WTC11 (cell line): Measurements from ENCODE around the gene TNIK. TPM values are rescaled to one million over a fixed set of nuclear protein-coding genes. Genes with fewer than 3 reads are reported as not detected.
A peak's percentile ranks its signal among the peaks of the same experiment; 100 is the strongest.

Source experiments
- ATAC-seq: fragments of 200-7000 bp; cut with Tn5 transposase; 2 replicates; pipeline ENCODE4 v1.10.0; 2021; ENCODE audit warnings: mild to moderate bottlenecking, moderate library complexity
- CTCF ChIA-PET: fragments of 300-600 bp; sonication (Branson Sonifier 250); formaldehyde crosslinking; loops from one replicate; lab custom pipeline; 2021; ENCODE audit warnings: antibody characterized with exemption; lab: Charles Lee
- POLR2A ChIA-PET: fragments of 350-600 bp; sonication (Branson Sonifier 250); formaldehyde crosslinking; loops from one replicate; lab custom pipeline; 2021; ENCODE audit warnings: antibody characterized with exemption; lab: Charles Lee
- DNase-seq: peaks from one replicate; pipeline ENCODE4 v3.0.0; 2021; ENCODE audit warnings: low spot score
- H3K27ac Mint-ChIP-seq: 2 replicates; pipeline ENCODE4 v1.8.0; 2021; ENCODE audit warnings: mixed read lengths
- H3K27me3 Mint-ChIP-seq: 2 replicates; pipeline ENCODE4 v1.8.0; 2021; ENCODE audit warnings: low read depth, mild to moderate bottlenecking, moderate library complexity, mixed read lengths
- H3K36me3 Mint-ChIP-seq: 2 replicates; pipeline ENCODE4 v1.8.0; 2021; ENCODE audit warnings: mixed read lengths
- H3K4me1 Mint-ChIP-seq: 2 replicates; pipeline ENCODE4 v1.8.0; 2022; ENCODE audit warnings: mixed read lengths
- H3K4me3 Mint-ChIP-seq: 2 replicates; pipeline ENCODE4 v1.8.0; 2021; ENCODE audit warnings: mild to moderate bottlenecking, moderate library complexity, mixed read lengths
- H3K9me3 Mint-ChIP-seq: 2 replicates; pipeline ENCODE4 v1.8.0; 2021; ENCODE audit warnings: mixed read lengths
- ETV6 ChIP-seq: sonication (generic); formaldehyde crosslinking; IDR thresholded peaks from 2 replicates; pipeline ENCODE4 v1.8.1; 2022; ENCODE audit warnings: mild to moderate bottlenecking, missing genetic modification reagents
- GTF2I ChIP-seq: fragments of 250-450 bp; sonication (Bioruptor Pico); conservative IDR thresholded peaks from 2 replicates; pipeline ENCODE4 v1.4.0; 2021; ENCODE audit warnings: mild to moderate bottlenecking
- SMAD3 ChIP-seq: sonication (generic); formaldehyde crosslinking; IDR thresholded peaks from 2 replicates; pipeline ENCODE4 v1.8.0; 2022; ENCODE audit warnings: missing genetic modification reagents, mild to moderate bottlenecking, borderline replicate concordance
- TEAD1 ChIP-seq: sonication (generic); formaldehyde crosslinking; IDR thresholded peaks from 2 replicates; pipeline ENCODE4 v1.8.0; 2022; ENCODE audit warnings: mild to moderate bottlenecking, missing genetic modification reagents
- ZNF138 ChIP-seq: sonication (generic); formaldehyde crosslinking; conservative IDR thresholded peaks from 2 replicates; pipeline ENCODE4 v1.8.1; 2022; ENCODE audit warnings: mild to moderate bottlenecking, moderate library complexity, missing genetic modification reagents
- ZNF423 ChIP-seq: fragments of 250-450 bp; sonication (Bioruptor Pico); IDR thresholded peaks from 2 replicates; pipeline ENCODE4 v2.1.2; 2022; ENCODE audit warnings: mild to moderate bottlenecking, moderate library complexity
- total RNA-seq: library from RNA; stranded (reverse); gene quantifications from 3 replicates; pipeline ENCODE4 v1.2.3, GENCODE V29; 2021
- TF ChIP-seq, protein P1 (sequence below): sonication (generic); formaldehyde crosslinking; IDR thresholded peaks from 2 replicates; pipeline ENCODE4 v1.8.0; 2022; ENCODE audit warnings: mild to moderate bottlenecking, missing genetic modification reagents
- TF ChIP-seq, protein P2 (sequence below): sonication (generic); formaldehyde crosslinking; IDR thresholded peaks from 2 replicates; pipeline ENCODE4 v1.8.1; 2023; ENCODE audit warnings: mild to moderate bottlenecking, missing genetic modification reagents, moderate library complexity
- TF ChIP-seq, protein P3 (sequence below): fragments of 250-450 bp; sonication (Bioruptor Pico); IDR thresholded peaks from 2 replicates; pipeline ENCODE4 v1.9.0; 2021; ENCODE audit warnings: mild to moderate bottlenecking
- TF ChIP-seq, protein P4 (sequence below): fragments of 250-450 bp; sonication (Bioruptor Pico); conservative IDR thresholded peaks from 2 replicates; pipeline ENCODE4 v1.9.0; 2021; ENCODE audit warnings: mild to moderate bottlenecking
- TF ChIP-seq, protein P5 (sequence below): fragments of 250-450 bp; sonication (Bioruptor Pico); IDR thresholded peaks from 2 replicates; pipeline ENCODE4 v1.8.0; 2021; ENCODE audit warnings: mild to moderate bottlenecking
- TF ChIP-seq, protein P6 (sequence below): sonication (generic); formaldehyde crosslinking; IDR thresholded peaks from 2 replicates; pipeline ENCODE4 v1.8.0; 2022; ENCODE audit warnings: mild to moderate bottlenecking, missing genetic modification reagents

TNIK gene
- total RNA-seq, 1 experiment from 2014 or later = 50.3 TPM

DNA sequence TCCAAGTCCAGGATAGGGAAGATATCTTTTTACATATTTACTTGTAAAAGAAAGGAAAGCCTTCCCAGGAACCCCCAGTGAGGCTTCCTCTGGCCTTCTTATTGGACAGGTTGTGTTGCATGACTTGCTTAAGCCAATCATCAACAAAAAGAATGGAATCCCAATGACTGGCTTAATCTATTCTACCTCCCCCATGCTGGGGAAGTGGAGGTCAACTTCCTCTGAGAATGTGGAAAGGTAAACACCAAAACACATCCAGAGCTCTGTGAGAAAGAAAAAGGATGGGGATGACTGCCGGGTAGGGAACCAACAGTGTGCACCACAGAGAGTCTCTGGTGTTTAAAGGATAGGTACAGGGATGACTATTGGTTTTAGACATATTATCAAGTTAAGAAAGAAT is 25.1 kb downstream of the TNIK start:
- peak; percentile 28; the same call in 1 of the 2 replicates for TF ChIP-seq TEAD1 (CRISPR knock-in tag)
- TF ChIP-seq, protein P1, sequence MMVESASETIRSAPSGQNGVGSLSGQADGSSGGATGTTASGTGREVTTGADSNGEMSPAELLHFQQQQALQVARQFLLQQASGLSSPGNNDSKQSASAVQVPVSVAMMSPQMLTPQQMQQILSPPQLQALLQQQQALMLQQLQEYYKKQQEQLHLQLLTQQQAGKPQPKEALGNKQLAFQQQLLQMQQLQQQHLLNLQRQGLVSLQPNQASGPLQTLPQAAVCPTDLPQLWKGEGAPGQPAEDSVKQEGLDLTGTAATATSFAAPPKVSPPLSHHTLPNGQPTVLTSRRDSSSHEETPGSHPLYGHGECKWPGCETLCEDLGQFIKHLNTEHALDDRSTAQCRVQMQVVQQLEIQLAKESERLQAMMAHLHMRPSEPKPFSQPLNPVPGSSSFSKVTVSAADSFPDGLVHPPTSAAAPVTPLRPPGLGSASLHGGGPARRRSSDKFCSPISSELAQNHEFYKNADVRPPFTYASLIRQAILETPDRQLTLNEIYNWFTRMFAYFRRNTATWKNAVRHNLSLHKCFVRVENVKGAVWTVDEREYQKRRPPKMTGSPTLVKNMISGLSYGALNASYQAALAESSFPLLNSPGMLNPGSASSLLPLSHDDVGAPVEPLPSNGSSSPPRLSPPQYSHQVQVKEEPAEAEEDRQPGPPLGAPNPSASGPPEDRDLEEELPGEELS (CRISPR knock-in tag) = 0 out of 2 replicates have a peak, but pooled peaks have one; percentile 52
- TF ChIP-seq, protein P2, sequence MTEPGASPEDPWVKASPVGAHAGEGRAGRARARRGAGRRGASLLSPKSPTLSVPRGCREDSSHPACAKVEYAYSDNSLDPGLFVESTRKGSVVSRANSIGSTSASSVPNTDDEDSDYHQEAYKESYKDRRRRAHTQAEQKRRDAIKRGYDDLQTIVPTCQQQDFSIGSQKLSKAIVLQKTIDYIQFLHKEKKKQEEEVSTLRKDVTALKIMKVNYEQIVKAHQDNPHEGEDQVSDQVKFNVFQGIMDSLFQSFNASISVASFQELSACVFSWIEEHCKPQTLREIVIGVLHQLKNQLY (CRISPR knock-in tag) = no peak
- TF ChIP-seq ETV6 (CRISPR knock-in tag) = peak; percentile 61; the same call in 1 of the 2 replicates
- no peak overlapping the region for H3K4me3 Mint-ChIP-seq
- POLR2A ChIA-PET = no interaction called here
- H3K27me3 Mint-ChIP-seq = no peaks in the 10 kb centered on the region
- H3K27ac Mint-ChIP-seq = peak overlapping the region; percentile 55; the same call in 1 of the 2 replicates
- H3K36me3 Mint-ChIP-seq = peaks cover 2% of the 10 kb centered on the region; the same call in 1 of the 2 replicates
- ATAC-seq (peak; percentile 89), DNase-seq (no peak)
- no peaks in the 10 kb centered on the region for H3K9me3 Mint-ChIP-seq
- peaks cover 68% of the 10 kb centered on the region for H3K4me1 Mint-ChIP-seq
- CTCF ChIA-PET = interaction anchor here (0.9 to 2.9 kb wide), 2 partner anchors 19 to 103 kb away, joined by 3 to 23 read pairs; no protein-coding TSS in a partner anchor

DNA sequence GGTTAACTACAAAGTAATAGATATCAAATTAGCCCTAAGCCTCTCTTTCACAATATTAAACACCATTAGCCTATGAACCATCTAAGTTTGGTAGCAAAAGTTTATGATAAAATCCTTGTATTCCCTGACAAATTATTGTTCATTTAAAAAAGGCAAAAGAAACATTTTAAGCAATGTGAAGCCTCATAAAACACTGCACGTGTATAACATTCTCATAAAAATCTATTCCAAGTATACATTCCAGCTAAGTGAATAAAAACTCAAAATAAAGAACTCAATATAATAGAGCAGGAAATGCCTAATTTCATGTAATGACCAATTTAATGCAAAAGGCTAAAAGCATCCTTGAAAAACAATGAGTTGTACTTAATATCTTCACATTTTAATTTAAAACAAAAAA is 27.7 kb downstream of the TNIK start:
- peak overlapping the region; percentile 48 for H3K27ac Mint-ChIP-seq
- H3K36me3 Mint-ChIP-seq = peaks cover 2% of the 10 kb centered on the region; the same call in 1 of the 2 replicates
- TF ChIP-seq, protein P3, sequence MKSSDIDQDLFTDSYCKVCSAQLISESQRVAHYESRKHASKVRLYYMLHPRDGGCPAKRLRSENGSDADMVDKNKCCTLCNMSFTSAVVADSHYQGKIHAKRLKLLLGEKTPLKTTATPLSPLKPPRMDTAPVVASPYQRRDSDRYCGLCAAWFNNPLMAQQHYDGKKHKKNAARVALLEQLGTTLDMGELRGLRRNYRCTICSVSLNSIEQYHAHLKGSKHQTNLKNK (CRISPR knock-in tag) = no peak
- TF ChIP-seq ZNF138 (CRISPR knock-in tag) (no peak), SMAD3 (no peak), ZNF423 (no peak)
- TF ChIP-seq, protein P4, sequence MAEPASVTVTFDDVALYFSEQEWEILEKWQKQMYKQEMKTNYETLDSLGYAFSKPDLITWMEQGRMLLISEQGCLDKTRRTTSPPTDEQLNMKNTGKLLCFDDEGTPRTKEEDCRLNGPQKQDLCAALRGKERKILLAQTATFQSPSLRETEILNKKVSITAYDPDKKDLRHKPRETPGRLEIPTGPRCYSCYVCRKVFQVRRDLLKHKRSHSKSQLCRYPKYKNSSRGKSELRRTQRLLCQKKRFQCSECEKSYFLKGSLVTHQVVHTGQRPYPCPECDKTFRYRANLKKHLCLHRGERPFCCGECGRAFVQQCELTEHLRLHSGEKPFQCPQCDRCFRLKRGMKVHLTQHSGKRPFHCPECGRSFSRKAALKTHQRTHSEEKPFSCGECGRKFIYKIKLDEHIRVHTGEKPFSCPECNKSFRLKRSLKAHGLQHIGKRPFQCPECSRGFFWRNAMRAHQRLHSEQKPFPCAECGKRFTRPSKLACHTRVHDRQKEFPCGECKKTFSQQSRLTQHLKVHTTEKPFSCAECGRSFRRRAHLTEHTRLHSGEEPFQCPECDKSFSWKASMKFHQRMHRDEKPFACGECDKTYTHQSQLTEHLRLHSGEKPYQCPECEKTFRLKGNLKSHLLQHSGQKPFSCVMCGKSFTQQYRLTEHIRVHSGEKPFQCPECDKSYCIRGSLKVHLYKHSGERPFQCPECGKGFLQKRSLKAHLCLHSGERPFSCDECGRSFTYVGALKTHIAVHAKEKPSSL = no peak
- TF ChIP-seq, protein P5, sequence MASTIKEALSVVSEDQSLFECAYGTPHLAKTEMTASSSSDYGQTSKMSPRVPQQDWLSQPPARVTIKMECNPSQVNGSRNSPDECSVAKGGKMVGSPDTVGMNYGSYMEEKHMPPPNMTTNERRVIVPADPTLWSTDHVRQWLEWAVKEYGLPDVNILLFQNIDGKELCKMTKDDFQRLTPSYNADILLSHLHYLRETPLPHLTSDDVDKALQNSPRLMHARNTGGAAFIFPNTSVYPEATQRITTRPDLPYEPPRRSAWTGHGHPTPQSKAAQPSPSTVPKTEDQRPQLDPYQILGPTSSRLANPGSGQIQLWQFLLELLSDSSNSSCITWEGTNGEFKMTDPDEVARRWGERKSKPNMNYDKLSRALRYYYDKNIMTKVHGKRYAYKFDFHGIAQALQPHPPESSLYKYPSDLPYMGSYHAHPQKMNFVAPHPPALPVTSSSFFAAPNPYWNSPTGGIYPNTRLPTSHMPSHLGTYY (CRISPR knock-in tag) = no peak
- TF ChIP-seq, all 79 proteins: peak for 0
- no peak for DNase-seq
- H3K9me3 Mint-ChIP-seq = no peaks in the 10 kb centered on the region
- ChIA-PET POLR2A (no interaction called here), CTCF (no interaction called here)
- H3K4me1 Mint-ChIP-seq = peaks cover 48% of the 10 kb centered on the region
- no peak overlapping the region for H3K4me3 Mint-ChIP-seq
- ATAC-seq = no peak
- H3K27me3 Mint-ChIP-seq = no peaks in the 10 kb centered on the region

DNA sequence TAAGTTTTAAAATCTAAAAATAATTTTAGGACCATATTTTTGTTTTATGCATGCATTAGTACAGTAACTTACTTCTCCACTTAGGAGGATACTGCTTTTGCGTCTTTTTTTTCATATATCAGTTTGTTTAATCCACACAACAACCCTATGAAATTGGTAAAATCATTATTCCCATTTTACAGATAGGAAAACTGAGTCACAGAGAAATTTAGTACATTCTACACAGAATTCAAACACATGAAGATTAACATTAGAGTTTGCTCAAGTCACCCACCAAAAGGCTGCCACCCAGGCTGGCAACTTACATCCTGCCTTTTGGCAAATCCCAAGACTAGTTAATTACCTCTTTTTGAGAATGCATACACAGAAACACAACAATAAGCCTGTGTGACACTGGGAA is 28.7 kb downstream of the TNIK start:
- H3K27ac Mint-ChIP-seq = no peak overlapping the region
- CTCF ChIA-PET = no interaction called here
- ATAC-seq = no peak
- H3K4me1 Mint-ChIP-seq = peaks cover 38% of the 10 kb centered on the region
- no peaks in the 10 kb centered on the region for H3K27me3 Mint-ChIP-seq
- H3K9me3 Mint-ChIP-seq = no peaks in the 10 kb centered on the region
- POLR2A ChIA-PET = no interaction called here
- H3K4me3 Mint-ChIP-seq = no peak overlapping the region
- 0 out of 2 replicates have a peak, but pooled peaks have one; percentile 28 for TF ChIP-seq GTF2I
- TF ChIP-seq, protein P6, sequence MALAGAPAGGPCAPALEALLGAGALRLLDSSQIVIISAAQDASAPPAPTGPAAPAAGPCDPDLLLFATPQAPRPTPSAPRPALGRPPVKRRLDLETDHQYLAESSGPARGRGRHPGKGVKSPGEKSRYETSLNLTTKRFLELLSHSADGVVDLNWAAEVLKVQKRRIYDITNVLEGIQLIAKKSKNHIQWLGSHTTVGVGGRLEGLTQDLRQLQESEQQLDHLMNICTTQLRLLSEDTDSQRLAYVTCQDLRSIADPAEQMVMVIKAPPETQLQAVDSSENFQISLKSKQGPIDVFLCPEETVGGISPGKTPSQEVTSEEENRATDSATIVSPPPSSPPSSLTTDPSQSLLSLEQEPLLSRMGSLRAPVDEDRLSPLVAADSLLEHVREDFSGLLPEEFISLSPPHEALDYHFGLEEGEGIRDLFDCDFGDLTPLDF (CRISPR knock-in tag) = no peak
- peaks cover 4% of the 10 kb centered on the region; the same call in 1 of the 2 replicates for H3K36me3 Mint-ChIP-seq
- DNase-seq = no peak
